Measurements from ENCODE around the gene RIMBP2. TPM values are rescaled to one million over a fixed set of nuclear protein-coding genes. Genes with fewer than 3 reads are reported as not detected.

The RIMBP2 gene
- total RNA-seq, 1 donor from 2014 or later: not detected

DNA sequence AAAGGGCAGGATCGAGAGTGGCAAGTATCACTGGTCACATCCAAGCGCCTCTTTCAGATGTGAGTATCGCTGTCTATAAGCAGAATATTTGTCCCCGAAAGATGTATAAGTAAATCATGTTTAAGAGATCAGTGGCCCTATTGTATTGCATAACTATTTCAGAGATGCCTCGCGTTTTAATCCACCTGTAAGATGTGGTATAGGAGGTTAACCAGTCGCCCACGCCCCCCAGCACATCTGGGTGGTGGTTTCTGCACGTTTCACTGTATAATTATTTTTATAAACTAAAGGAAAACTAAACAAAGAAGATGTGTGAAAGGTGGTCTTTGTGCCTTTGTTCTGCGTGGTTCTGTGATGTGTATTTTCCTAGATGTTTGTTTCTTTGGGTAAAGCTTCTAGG is 28.9 kb downstream of the RIMBP2 start:
- no peak for TF ChIP-seq CTCF (IDR thresholded peaks at IDR 0.05; ENCODE audit: borderline replicate concordance)
- H3K27me3 ChIP-seq (ENCODE audit: low read depth): peaks cover 90% of the 10 kb centered on the region
- H3K36me3 ChIP-seq: no peaks in the 10 kb centered on the region
- no peaks in the 10 kb centered on the region for H3K4me1 ChIP-seq
- H3K9me3 ChIP-seq (replicated peaks): no peaks in the 10 kb centered on the region
- no peak overlapping the region for H3K27ac ChIP-seq (replicated peaks)
- intact Hi-C loops (cut with micrococcal nuclease): no loop called here
- H3K4me3 ChIP-seq: no peak overlapping the region
- no peak for DNase-seq

DNA sequence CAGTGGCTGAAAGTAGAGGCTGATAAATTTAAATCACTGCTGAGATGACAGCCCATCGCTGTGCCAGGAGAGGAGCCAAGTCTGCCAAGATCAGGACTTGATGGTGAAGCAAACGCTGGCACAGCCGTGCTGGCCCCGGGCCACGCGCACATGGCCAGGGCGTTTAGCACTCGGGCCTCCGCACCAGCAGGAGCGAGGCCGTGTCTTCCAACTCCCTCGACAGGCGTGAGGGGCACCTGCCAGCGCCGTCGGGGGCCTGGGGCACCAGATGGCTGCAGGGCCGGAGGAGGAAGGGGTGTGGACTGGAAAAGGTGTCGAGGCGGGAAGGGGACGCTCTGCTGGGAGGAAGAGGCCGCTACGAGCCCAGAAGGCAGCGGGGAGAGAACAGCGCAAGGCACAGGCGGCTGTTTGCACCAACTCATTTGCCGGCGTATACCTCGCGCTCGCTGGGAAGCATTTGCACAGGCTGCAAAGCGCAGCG is 29.5 kb downstream of the RIMBP2 start:
- Histone ChIP-seq H3K4me1 (no peaks in the 10 kb centered on the region), H3K27me3 (ENCODE audit: low read depth) (peaks cover 92% of the 10 kb centered on the region), H3K36me3 (no peaks in the 10 kb centered on the region), H3K27ac (replicated peaks) (no peak overlapping the region), H3K9me3 (replicated peaks) (no peaks in the 10 kb centered on the region), H3K4me3 (no peak overlapping the region)
- intact Hi-C loops (cut with micrococcal nuclease): no loop called here
- DNase-seq: no peak
- no peak for TF ChIP-seq CTCF (IDR thresholded peaks at IDR 0.05; ENCODE audit: borderline replicate concordance)

DNA sequence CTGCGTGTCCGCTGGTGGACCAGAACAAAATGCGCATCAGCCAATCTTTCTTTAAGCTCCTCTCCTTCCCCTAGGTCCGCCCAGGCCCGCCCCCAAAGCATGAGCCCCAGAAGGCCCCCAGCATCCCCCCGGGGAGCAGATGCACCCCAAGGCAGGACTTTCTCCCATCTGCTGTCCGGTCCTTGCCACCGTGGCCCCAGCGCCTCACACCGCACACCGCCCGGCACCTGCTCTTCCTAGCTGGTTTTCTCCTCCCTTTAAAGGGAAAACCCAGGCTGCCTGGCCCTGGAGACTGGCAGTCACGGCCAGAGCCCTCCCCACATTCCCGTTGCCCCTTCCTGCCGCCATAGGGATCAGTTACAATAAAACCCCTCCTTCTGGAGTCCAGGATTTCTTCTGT is 30.2 kb downstream of the RIMBP2 start:
- intact Hi-C loops (cut with micrococcal nuclease): no loop called here
- no peak for TF ChIP-seq CTCF (IDR thresholded peaks at IDR 0.05; ENCODE audit: borderline replicate concordance)
- peaks cover 86% of the 10 kb centered on the region for H3K27me3 ChIP-seq (ENCODE audit: low read depth)
- no peak overlapping the region for H3K4me3 ChIP-seq
- H3K27ac ChIP-seq (replicated peaks): no peak overlapping the region
- DNase-seq: no peak
- H3K9me3 ChIP-seq (replicated peaks): no peaks in the 10 kb centered on the region
- H3K36me3 ChIP-seq: no peaks in the 10 kb centered on the region
- H3K4me1 ChIP-seq: no peaks in the 10 kb centered on the region

- TF ChIP-seq CTCF (IDR thresholded peaks at IDR 0.05; ENCODE audit: borderline replicate concordance): no peak
- Histone ChIP-seq H3K27ac (replicated peaks) (no peak overlapping the region), H3K36me3 (no peaks in the 10 kb centered on the region), H3K4me3 (no peak overlapping the region), H3K9me3 (replicated peaks) (no peaks in the 10 kb centered on the region), H3K27me3 (ENCODE audit: low read depth) (peaks cover 87% of the 10 kb centered on the region), H3K4me1 (no peaks in the 10 kb centered on the region)
- DNase-seq: no peak
- intact Hi-C loops (cut with micrococcal nuclease): no loop called here
Observed at GRCh38 chr12:130685250-130685787, 30.8 kb downstream of the RIMBP2 start.

DNA sequence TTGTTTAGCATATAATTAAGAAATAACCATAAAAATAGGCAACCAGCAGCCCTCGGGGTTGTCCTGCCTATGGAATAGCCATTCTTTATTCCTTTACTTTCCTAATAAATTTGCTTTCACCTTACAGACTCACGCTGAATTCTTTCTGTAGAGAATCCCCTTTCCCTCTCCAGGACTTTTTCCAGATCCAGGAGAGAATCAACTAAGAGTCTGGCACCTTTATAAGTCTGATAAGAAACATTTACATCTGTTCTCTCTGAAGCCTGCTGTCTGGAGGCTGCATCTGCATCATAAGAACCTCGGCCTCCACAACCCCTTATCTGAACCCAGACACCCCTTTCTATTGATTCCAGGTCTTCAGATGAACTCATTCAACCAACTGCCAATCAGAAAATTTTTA is 32.3 kb downstream of the RIMBP2 start:
- no peaks in the 10 kb centered on the region for H3K36me3 ChIP-seq
- no peaks in the 10 kb centered on the region for H3K4me1 ChIP-seq
- H3K27me3 ChIP-seq (ENCODE audit: low read depth): peaks cover 72% of the 10 kb centered on the region
- no peak overlapping the region for H3K4me3 ChIP-seq
- no peak for TF ChIP-seq CTCF (IDR thresholded peaks at IDR 0.05; ENCODE audit: borderline replicate concordance)
- H3K27ac ChIP-seq (replicated peaks): no peak overlapping the region
- no peak for DNase-seq
- intact Hi-C loops (cut with micrococcal nuclease): no loop called here
- no peaks in the 10 kb centered on the region for H3K9me3 ChIP-seq (replicated peaks)

Data from left ventricle myocardium inferior (tissue), 1 donor.